Mesenteric fat pad (tissue), 1 donor: ENCODE results near the gene CCS. TPM values are rescaled to one million over a fixed set of nuclear protein-coding genes. Genes with fewer than 3 reads are reported as not detected.
A peak's percentile ranks its signal among the peaks of the same experiment; 100 is the strongest.
"Not testable (repeated sequence)": the region's sequence is repeated elsewhere in the genome, so short reads cannot be mapped to it uniquely, and the experiment has no call there.

Source experiments
- DNase-seq: peaks from one replicate; pipeline ENCODE4 v3.0.0-alpha.2; 2020; ENCODE audit warnings: low spot score
- total RNA-seq: library from RNA; stranded (reverse); fragmentation: NEBNext Ultra II Directional; extraction: Animal tissue kit (Norgen Biotek cat#: 25700); gene quantifications from one replicate; pipeline ENCODE4 v1.2.1, GENCODE V29; 2021
- donor health status: DM: yes; HTN: yes; CAD: no.

The CCS gene
- total RNA-seq, 1 donor from 2014 or later: 31.5 TPM

DNA sequence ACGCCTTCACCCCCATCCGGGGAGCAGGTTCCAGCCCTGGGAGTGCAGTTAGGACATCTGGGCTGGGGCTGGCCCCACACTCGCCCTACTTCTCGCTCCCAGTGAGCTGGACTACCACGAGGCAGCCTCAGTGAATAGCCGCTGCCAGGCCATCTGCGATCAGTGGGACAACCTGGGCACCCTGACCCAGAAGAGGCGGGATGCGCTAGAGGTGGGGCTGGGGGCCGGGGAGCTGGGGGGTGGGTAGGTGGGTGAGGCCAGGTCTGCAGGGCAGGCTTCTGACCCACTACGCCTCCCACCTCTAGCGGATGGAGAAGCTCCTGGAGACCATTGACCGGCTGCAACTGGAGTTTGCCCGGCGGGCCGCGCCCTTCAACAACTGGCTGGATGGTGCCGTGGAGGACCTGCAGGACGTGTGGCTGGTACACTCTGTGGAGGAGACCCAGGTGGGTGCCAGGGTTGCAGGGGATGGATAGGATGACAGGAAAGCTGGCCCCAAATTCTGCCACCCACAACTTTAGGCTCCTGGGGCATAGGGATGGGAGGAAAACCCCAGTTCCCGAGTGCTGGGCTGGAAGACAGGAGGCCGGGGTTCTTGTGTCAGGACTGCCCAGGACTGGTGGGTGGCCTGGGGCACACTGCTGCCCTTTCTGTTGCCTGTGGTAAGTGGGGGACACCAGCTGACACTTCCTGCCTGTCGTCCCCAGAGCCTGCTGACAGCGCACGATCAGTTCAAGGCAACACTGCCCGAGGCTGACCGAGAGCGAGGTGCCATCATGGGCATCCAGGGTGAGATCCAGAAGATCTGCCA lies 32.9 kb upstream of the CCS start:
- no peak for DNase-seq

DNA sequence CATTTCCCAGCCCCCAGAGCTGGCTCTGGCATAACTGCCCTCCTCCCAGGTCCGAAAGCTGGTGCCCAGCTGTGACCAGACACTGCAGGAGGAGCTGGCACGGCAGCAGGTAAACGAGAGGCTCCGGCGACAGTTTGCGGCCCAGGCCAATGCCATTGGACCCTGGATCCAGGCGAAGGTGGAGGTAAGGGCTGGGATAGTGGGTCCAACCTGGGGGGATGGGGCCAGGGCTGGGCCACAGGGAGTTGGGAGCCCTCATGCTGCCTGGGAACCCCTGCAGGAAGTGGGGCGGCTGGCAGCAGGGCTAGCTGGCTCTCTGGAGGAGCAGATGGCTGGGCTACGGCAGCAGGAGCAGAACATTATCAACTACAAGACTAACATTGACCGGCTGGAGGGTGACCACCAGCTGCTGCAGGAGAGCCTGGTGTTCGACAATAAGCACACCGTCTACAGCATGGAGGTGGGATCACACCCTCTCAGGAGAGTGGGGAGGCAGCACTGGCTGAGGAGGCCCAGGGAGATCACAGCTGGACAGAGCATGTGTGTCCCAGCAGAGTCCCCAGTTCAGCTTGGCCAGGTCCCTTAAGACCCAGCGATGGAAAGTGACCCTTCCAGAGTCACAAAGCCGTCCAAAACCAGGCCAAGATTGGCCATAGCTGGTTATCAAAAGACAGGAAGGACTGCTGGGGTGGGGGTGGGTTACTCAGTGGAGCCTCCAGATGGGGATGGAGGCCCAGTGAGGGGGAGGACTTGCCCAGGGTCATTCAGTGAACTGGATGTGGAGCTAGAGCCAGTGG lies 31.6 kb upstream of the CCS start:
- DNase-seq: no peak

DNA sequence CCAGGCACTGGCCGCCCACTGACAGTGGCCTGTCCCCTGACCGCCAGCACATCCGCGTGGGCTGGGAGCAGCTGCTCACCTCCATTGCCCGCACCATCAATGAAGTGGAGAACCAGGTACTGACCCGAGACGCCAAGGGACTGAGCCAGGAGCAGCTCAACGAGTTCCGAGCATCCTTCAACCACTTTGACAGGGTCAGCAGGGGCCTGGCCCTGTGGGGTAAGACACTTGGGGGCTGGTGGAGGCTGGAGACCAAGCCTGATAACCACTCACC lies 31.1 kb upstream of the CCS start:
- no peak for DNase-seq

DNA sequence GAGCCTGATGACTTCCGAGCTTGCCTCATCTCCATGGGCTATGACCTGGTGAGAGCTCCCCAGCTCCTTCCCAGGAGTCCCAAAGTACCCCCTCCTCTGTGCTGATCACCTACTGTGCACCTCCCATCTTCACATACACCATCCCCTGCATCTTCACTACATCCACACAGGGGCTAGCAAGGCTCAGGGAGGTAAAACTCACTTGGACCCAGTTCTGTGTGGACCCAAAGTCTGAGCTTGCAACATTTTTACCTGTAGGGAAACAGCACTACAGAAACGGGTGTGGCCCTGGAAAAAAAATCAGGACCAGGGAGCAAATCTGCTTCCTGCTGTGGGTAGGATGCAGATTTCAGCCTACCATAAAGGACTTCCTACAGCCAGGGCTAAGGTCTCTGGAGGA lies 30.7 kb upstream of the CCS start:
- DNase-seq: no peak

DNA sequence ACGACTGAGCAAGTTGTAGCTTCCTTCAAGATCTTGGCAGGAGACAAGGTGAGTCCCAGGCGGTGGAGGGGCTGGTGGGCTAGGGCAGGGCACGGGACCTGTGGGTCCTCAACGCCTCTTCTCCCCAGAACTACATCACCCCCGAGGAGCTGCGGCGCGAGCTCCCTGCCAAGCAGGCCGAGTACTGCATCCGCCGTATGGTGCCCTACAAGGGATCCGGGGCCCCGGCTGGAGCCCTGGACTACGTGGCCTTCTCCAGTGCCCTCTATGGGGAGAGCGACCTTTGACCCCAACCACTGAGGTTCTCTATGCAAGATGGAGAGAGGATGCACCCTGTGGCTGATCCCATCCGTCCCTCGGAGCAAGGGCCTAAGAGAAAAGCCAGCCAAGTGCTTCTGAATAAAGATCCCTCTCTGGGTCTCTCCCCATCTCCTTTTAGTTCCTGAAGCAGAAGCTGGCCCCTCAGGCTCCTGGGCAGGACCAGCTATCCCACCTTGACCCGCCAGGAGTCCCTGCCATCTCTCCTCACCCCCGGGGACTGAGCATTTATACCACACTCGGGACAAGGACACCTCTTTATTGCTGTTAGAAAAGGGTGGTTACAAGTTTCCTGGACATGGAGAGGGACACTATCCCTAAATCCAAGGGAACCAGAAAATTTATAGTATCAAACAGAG lies 29.9 kb upstream of the CCS start:
- DNase-seq: no peak

DNA sequence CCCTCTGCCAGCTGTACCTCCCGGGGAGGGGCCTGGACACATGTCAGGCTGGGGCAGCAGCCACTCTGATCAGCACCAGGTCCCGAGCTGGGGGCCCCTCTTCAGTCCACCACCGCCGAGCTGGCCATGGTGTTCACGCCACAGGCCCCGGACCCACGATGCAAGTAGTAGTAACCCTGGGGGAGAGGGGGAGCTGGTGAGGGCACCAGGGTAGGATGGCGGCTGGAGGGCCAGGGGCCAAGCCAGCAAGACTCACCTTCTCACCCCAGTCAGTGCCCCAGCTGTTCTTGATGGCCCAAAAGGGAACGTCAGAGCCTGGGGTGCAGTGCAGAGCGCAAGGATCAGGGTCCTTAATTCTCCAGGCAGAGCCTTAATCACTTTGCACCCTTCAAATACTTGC lies 29.2 kb upstream of the CCS start:
- DNase-seq: no peak

DNA sequence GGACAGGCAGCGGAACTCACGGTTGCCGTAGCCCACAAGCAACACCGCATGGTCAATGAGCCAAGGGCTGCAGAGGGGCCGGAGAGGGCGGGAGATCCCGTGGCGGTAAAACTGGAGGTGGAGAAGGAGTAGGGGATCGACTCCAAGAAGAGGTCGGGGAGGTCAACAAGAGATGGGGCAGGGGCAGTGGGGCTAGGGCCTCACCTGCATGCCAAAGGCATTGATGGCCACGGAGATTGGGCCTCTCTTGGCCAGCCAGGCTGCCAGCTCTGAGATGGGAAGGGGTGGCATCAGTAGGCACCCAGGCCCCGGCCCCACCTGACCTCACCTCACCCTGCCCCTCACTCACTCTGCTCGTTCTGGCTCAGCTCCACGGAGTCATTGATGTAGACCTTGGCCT lies 28.4 kb upstream of the CCS start:
- no peak for DNase-seq

DNA sequence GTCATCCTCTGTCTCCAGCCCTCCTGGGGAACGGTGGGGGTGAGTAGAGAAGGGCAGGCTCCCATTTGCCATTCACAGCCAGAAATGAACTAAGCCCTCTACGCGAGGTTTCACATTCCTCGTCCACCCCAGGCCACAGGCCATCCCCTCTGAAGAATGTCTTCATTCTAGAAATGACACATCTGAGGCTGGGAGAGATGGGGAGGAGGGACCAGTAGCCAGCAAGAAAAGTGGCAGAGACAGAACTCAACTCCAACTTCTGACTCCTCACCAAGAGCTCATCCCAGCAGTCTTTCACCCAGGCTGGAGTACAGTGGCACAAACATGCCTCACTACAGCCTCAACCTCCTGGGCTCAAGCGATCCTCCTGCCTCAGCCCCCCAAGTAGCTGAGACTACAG lies 28.0 kb upstream of the CCS start:
- no peak for DNase-seq

DNA sequence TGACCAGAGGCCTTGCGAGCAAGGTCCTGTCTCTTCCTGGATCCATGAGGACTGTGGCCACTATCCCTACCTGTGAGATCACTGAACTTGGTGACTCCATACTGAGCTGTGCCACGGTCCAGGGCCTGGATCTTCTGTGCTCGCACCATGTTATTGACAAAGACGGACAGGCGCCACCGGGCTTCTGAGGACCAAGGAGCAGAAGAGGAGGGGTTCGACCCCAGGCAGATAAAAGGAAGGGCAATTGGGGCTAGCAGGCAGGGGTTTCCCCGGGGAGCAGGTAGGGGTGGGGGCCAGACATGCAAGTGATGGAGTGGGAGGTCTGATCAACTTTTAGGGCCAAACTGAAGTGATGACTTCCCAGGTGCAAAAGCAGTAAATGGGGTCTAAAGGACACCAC lies 26.8 kb upstream of the CCS start:
- no peak for DNase-seq

DNA sequence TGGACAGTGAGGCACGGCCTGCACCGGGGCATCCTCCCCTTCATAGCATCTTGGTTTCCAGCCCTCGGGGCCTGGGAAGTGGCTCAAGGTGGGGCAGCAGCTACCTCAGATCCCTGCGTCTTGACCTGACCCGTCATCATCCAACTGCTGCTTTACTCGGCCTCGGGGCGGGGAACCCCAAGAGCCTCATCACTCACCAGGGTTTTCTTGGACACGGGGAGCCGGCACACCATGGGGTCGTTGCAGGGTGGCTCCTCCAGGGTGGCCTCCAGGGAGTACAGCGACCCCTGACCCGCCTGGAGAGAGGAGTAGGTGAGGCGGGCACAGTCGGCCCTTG lies 25.2 kb upstream of the CCS start:
- no peak for DNase-seq

DNA sequence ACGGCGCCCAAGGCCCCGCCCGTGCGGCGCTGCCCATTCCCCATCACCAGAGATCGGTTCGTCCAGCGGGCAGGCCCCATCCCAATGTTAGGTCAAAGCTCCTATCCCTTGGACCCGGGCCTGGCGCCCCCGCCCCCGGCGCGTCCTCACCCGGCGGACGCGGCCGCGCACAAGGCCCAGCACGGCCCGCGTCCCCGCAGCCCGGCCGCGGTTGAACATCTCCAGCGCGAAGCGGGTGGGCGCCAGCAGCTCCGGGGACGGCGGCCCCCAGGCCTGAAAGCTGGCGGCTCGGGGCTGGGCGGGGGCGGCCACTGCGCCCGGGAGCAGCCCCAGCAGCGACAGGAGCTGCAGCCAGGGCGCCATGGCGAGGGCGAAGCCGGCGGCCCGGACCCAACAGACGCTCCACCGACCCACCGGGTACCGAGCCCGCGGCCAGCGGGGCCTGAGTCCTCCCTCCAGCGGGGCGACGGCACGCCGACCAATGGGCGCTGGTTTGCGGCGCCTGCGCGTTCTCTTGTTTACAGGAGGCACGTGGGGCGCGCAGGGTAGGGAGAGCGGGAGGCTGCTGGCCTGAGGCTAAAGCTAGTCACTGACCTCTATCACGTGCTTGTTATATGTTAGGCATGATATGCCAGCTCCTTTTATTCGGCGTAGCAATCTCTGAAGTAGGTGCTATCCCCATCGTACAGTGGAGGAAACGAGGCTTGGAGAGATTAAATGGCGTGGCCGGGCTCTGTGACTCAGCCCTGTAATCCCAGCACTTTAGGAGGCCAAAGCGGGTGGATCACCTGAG lies 24.7 kb upstream of the CCS start, which contains the start of gene CTSF:
Gene CTSF, minus strand, starts transcription at position 483 of the 793 bp plus-strand sequence. Its CDS starts 120 bp downstream, at position 363.
- peak; percentile 94 for DNase-seq

DNA sequence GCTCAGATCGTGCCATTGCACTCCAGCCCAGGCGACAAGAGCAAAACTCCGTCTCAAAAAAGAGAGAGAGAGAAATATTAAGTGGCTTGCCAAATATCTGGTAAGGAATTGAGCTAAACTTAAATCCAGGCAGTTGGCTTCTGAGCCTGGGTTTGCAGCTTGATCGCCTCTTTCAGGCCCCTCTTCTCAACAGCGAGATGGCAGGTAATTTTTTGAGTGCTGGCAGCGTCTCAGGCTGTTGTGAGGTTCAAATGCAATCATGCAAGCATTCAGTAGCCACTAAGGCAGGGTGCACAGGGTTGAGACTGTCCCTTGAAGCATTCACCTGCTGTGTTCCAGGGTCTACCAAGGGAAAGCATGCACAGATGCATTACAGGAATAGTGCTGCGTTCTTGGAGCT lies 23.9 kb upstream of the CCS start:
- DNase-seq: no peak

DNA sequence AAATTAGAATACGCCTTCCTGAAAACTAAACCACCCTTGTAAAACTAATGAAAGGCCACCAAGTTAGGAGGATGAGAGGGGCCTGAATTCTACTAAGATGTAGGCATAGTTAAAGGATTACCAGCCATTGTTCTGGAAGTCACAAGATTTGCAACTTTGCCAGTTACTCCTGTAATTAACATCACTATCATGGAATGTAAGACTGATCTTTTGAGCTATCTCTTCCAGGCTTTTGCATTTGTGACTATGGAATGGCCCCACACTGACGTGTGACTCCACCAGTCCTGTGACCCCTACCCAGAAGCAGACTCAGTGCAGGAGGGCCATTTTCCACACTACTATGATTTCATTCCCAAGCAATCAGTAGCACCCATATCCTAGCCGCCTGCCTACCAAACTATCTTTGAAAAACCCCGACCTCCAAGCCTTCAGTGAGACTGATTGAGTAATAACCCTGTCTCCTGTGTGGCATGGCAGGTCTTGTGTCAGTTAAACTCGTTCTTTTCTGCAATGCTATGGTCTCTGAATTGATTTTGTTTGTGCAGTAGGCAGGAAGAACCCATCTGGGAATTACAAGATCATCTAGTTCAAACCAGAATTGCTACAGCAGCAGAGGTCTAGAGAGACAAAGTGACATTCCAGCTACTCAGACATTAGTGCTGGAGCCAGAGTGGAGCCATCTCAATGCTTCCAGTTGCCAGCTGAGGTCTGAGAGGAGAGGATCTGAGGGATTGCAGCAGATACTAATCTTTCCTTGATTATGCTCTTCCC lies 22.7 kb upstream of the CCS start:
- DNase-seq: no peak

DNA sequence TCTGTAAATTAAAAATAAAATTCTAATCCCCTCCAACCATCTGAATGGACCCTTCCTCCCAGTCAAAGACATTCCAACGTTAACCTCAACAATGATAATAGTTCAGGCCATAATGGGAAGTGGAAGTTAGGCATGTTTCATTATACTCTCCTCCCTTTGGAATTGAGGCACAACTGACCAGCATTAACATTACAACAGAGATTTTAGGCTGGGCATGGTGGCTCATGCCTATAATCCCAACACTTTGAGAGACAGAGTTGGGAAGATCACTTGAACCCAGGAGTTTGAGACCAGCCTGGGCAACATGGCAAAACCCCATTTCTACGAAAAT lies 22.2 kb upstream of the CCS start:
- no peak for DNase-seq

DNA sequence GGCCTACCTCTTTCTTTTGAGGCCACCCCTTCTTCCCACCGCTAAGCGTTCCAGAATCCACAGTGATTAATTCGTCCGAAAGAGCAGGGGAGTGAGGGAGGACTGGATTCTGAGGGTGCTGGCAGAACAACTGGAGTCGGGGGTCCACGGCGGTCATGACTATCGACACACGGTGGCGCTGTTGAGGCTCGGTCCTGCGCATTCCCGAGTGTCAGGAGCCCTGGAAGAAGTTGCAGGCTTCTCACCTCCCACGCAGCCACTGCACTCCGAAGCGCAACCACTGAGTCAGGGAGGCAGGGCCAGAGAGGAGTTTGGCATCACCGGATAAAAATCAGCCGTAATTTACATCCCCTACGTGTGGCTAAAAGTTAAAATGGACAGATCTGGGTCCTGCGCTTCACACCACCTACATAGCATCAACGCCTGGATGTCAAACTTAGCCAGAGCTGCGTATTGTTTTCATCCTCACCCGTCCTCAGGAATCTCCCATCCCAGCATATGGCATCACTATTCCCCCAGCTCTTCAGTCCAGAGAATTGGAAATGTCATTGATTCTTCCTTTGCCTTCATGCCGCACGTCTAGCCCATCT lies 13.9 kb upstream of the CCS start:
- DNase-seq: peak; percentile 93

DNA sequence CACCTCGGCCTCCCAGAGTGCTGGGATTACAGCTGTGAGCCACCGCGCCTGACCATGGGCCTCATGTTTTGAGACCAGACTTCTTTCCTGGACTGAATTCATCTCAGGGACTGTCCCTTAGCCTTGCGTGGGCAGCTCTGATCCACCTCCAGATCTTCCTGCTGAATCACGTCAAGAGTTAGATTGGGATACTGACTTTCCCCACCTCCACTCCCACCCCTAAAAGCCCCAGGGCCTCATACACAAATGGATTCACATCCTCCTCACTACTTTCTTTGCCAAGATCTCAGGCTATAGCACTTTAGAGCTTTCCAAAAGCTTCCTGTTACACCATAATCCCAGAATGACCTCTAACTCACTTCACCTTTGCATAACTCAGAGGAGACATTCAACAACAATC lies 12.2 kb upstream of the CCS start:
- no peak for DNase-seq

DNA sequence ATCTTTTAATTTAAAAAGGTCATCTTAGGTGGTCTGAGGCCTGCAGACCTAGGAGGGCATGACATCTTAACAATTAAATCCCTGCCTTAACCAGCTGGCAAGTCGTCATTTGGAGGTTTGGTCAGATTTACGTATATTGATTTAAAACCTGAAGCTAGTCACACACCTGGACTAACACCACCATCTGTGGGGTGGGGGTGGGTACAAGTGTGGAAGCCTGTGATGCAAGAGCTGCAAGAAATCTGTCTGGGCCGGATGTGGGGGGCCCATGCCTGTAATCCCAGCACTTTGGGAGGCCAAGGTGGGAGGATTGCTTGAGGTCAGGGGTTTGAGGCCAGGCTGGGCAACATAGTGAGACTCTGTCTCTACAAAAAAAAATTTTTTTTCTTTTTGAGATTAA lies 11.7 kb upstream of the CCS start:
- DNase-seq: no peak

DNA sequence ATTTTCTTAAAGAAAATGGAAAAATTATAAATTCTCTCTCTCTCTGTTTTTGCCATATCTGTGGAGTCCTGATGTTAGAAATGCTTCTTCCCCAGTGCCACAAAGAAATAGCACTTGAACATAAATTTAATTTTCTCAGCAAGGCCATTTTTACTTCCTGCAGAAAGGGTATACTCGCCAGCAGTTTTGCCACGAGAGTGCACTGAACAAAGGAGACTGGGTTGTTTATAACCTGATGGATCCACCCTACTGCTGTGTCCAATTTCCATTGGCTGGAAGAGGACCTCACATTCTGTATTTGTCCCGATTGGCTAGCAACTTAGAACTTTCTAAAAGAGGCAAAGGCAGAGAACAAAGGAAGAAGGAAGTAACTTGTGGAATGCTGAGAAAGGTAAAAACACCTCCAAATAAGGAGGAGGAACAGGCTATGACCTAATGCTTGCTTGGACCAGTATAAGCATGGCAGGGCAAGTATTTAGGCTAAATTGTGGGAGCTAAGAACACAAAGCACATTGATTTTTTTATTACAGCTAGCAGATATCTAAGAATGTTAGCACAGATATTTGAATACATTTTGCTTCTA lies 10.3 kb upstream of the CCS start:
- DNase-seq: not testable (repeated sequence)

DNA sequence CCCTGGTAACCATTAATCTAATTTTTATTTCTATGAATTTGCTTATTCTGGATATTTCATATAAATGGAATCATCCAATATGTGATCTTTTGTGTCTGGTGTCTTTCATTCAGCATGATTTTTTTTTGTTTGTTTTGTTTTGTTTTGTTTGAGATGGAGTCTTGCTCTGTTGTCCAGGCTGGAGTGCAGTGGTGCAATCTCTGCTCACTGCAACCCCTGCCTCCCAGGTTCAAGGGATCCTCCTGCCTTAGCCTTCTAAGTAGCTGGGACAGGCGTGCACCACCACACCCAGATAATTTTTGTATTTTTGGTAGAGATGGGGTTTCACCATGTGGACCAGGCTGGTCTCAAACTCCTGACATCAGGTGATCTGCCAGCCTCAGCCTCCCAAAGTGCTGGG lies 7.5 kb upstream of the CCS start:
- DNase-seq: not testable (repeated sequence)

DNA sequence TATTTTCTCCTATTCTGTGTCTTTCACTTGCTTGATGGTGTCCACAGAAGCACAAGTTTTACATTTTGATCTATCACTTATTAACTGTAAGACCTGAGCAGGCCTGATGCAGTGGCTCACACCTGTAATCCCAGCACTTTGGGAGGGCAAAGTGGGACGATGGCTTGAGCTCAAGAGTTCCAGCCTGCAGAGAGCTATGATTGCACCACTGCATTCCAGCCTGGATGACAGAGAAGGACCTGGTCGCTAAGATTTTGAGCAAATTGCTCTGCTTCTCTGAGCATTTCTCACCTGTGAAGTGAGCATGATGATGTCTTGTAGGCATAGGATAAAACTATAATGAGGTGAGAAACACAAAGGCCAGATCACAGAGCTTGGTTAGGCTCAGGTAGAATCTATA lies 6.8 kb upstream of the CCS start:
- no peak for DNase-seq
